ENCODE results near the gene SEMA4C.
A peak's percentile ranks its signal among the peaks of the same experiment; 100 is the strongest.

The SEMA4C gene

GRCh38 chr2:96816127-96816835 lies 53.6 kb downstream of the SEMA4C start, which contains the start of gene CNNM3:
Gene CNNM3 (plus strand): TSS chr2:96816268. CDS start chr2:96816278, 10 bp downstream.
- in situ Hi-C loops (cut with HindIII; ENCODE audit: low pct_ligation_motif_present, low pct_unique_long_range_greater_than_20kb, low sequenced_read_pairs): no loop called here
- DNase-seq: peak; percentile 94

- in situ Hi-C loops (cut with HindIII; ENCODE audit: low pct_ligation_motif_present, low pct_unique_long_range_greater_than_20kb, low sequenced_read_pairs): no loop called here
- peak; percentile 37 for DNase-seq
Observed at GRCh38 chr2:96815326-96816126, 54.4 kb downstream of the SEMA4C start.

- in situ Hi-C loops (cut with HindIII; ENCODE audit: low pct_ligation_motif_present, low pct_unique_long_range_greater_than_20kb, low sequenced_read_pairs): no loop called here
- no peak for DNase-seq
Observed at GRCh38 chr2:96813656-96814055, 56.2 kb downstream of the SEMA4C start.

DNA sequence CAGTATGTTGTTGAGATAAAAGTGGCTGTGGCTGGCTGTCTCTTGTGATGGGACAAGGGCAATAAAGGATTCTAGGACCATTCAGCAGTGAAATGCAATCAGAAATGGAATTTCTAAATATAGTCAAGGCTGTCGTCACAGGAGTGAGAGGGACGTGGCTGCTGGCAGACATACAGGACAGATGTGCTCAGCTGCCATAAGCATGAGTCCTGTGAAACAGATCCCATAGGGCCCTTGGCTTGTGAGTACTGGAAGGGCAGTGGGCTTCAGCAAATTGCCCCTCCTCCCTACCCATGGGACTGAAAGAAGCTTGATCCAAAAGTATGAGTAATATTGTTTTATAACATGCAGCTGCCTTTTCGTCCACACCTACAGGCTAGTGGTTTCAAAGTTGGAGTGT lies 58.0 kb downstream of the SEMA4C start:
- no peak for DNase-seq
- in situ Hi-C loops (cut with HindIII; ENCODE audit: low pct_ligation_motif_present, low pct_unique_long_range_greater_than_20kb, low sequenced_read_pairs): no loop called here

- in situ Hi-C loops (cut with HindIII; ENCODE audit: low pct_ligation_motif_present, low pct_unique_long_range_greater_than_20kb, low sequenced_read_pairs): no loop called here
- DNase-seq: no peak
Observed at GRCh38 chr2:96810783-96811192, 59.1 kb downstream of the SEMA4C start.

- in situ Hi-C loops (cut with HindIII; ENCODE audit: low pct_ligation_motif_present, low pct_unique_long_range_greater_than_20kb, low sequenced_read_pairs): no loop called here
Observed at GRCh38 chr2:96809951-96810782, 59.7 kb downstream of the SEMA4C start.

More at GRCh38 chr2:96809951-96810782, 59.7 kb downstream of the SEMA4C start:
- no peak for DNase-seq
